ENCODE measurements around the gene DGAT2. TPM values are rescaled to one million over a fixed set of nuclear protein-coding genes. Genes with fewer than 3 reads are reported as not detected.

Gene DGAT2
- total RNA-seq, 2 donors from 2014 or later: 1.00 to 3.1 TPM

GRCh38 chr11:75762885-75763284 is 5.7 kb upstream of the DGAT2 start:
- no peak overlapping the region for H3K27ac Mint-ChIP-seq
- ATAC-seq (no peak), DNase-seq (ENCODE audit: low spot score) (peak; percentile 28)
- peaks cover 12 to 16% of the 10 kb centered on the region in 2 donors for H3K4me1 Mint-ChIP-seq (ENCODE audit: low read depth in 2 of 2)
- no peaks in the 10 kb centered on the region for H3K9me3 Mint-ChIP-seq
- H3K36me3 Mint-ChIP-seq: no peaks in the 10 kb centered on the region
- H3K4me3 Mint-ChIP-seq: no peak overlapping the region
- peaks cover 8 to 15% of the 10 kb centered on the region in 2 donors for H3K27me3 Mint-ChIP-seq

GRCh38 chr11:75763846-75764245 is 4.7 kb upstream of the DGAT2 start:
- Mint-ChIP-seq H3K27ac (no peak overlapping the region), H3K4me3 (no peak overlapping the region), H3K36me3 (no peaks in the 10 kb centered on the region), H3K9me3 (no peaks in the 10 kb centered on the region), H3K27me3 (peaks cover 9 to 12% of the 10 kb centered on the region in 2 donors), H3K4me1 (ENCODE audit: low read depth in 2 of 2) (peaks cover 14 to 22% of the 10 kb centered on the region in 2 donors)
- DNase-seq (ENCODE audit: low spot score): no peak
- no peak for ATAC-seq

GRCh38 chr11:75765116-75765515 is 3.5 kb upstream of the DGAT2 start:
- Mint-ChIP-seq H3K36me3 (no peaks in the 10 kb centered on the region), H3K27ac (no peak overlapping the region), H3K9me3 (no peaks in the 10 kb centered on the region), H3K27me3 (peaks cover 17% of the 10 kb centered on the region in 2 donors), H3K4me1 (ENCODE audit: low read depth in 2 of 2) (peaks cover 18 to 24% of the 10 kb centered on the region in 2 donors), H3K4me3 (no peak overlapping the region)
- ATAC-seq (no peak), DNase-seq (ENCODE audit: low spot score) (no peak)

- H3K36me3 Mint-ChIP-seq: no peaks in the 10 kb centered on the region
- H3K9me3 Mint-ChIP-seq: no peaks in the 10 kb centered on the region
- ATAC-seq (peak; percentile 8 to 14), DNase-seq (ENCODE audit: low spot score) (no peak)
- H3K4me1 Mint-ChIP-seq (ENCODE audit: low read depth in 2 of 2): peaks cover 22 to 27% of the 10 kb centered on the region in 2 donors
- H3K4me3 Mint-ChIP-seq: no peak overlapping the region
- peaks cover 29% of the 10 kb centered on the region in 2 donors for H3K27me3 Mint-ChIP-seq
- peak overlapping the region in 1 of 2 donors; percentile 53 for H3K27ac Mint-ChIP-seq
Observed at GRCh38 chr11:75766443-75767227, 1.9 kb upstream of the DGAT2 start.

- Mint-ChIP-seq H3K27me3 (peaks cover 29% of the 10 kb centered on the region in 2 donors), H3K27ac (peak overlapping the region in 1 of 2 donors; percentile 53), H3K4me1 (ENCODE audit: low read depth in 2 of 2) (peaks cover 24 to 27% of the 10 kb centered on the region in 2 donors), H3K36me3 (no peaks in the 10 kb centered on the region), H3K4me3 (peak overlapping the region; percentile 8), H3K9me3 (no peaks in the 10 kb centered on the region)
- ATAC-seq (no peak), DNase-seq (ENCODE audit: low spot score) (no peak)
Observed at GRCh38 chr11:75767228-75767572, 1.4 kb upstream of the DGAT2 start.

GRCh38 chr11:75767793-75768111 is 826 bp upstream of the DGAT2 start:
- H3K27me3 Mint-ChIP-seq: peaks cover 29 to 33% of the 10 kb centered on the region in 2 donors
- DNase-seq (ENCODE audit: low spot score): no peak
- peaks cover 27 to 29% of the 10 kb centered on the region in 2 donors for H3K4me1 Mint-ChIP-seq (ENCODE audit: low read depth in 2 of 2)
- H3K27ac Mint-ChIP-seq: peak overlapping the region; percentile 53 to 62
- H3K9me3 Mint-ChIP-seq: no peaks in the 10 kb centered on the region
- ATAC-seq: no peak
- no peaks in the 10 kb centered on the region for H3K36me3 Mint-ChIP-seq
- H3K4me3 Mint-ChIP-seq: peak overlapping the region; percentile 58

- Mint-ChIP-seq H3K4me1 (ENCODE audit: low read depth in 2 of 2) (peaks cover 34 to 41% of the 10 kb centered on the region in 2 donors), H3K27ac (no peak overlapping the region), H3K9me3 (no peaks in the 10 kb centered on the region), H3K27me3 (peaks cover 29 to 33% of the 10 kb centered on the region in 2 donors), H3K4me3 (peak overlapping the region; percentile 47), H3K36me3 (no peaks in the 10 kb centered on the region)
- no peak for ATAC-seq
- DNase-seq (ENCODE audit: low spot score): peak; percentile 31
Observed at GRCh38 chr11:75768909-75769771, 562 bp downstream of the DGAT2 start.

GRCh38 chr11:75770102-75770501 is 1.5 kb downstream of the DGAT2 start:
- no peaks in the 10 kb centered on the region for H3K9me3 Mint-ChIP-seq
- no peaks in the 10 kb centered on the region for H3K36me3 Mint-ChIP-seq
- ATAC-seq: no peak
- H3K27me3 Mint-ChIP-seq: peaks cover 29 to 33% of the 10 kb centered on the region in 2 donors
- H3K4me1 Mint-ChIP-seq (ENCODE audit: low read depth in 2 of 2): peaks cover 34 to 41% of the 10 kb centered on the region in 2 donors
- H3K4me3 Mint-ChIP-seq: peak overlapping the region; percentile 47
- peak overlapping the region in 1 of 2 donors; percentile 24 for H3K27ac Mint-ChIP-seq
- DNase-seq (ENCODE audit: low spot score): no peak

GRCh38 chr11:75771646-75772410 is 3.2 kb downstream of the DGAT2 start:
- H3K4me1 Mint-ChIP-seq (ENCODE audit: low read depth in 2 of 2): peaks cover 32 to 41% of the 10 kb centered on the region in 2 donors
- ATAC-seq (no peak), DNase-seq (ENCODE audit: low spot score) (peak; percentile 44)
- peaks cover 29% of the 10 kb centered on the region in 2 donors for H3K27me3 Mint-ChIP-seq
- peak overlapping the region in 1 of 2 donors; percentile 32 for H3K27ac Mint-ChIP-seq
- H3K9me3 Mint-ChIP-seq: no peaks in the 10 kb centered on the region
- no peaks in the 10 kb centered on the region for H3K36me3 Mint-ChIP-seq
- no peak overlapping the region for H3K4me3 Mint-ChIP-seq

GRCh38 chr11:75773595-75774353 is 5.2 kb downstream of the DGAT2 start:
- Mint-ChIP-seq H3K4me3 (peak overlapping the region; percentile 60), H3K27me3 (peaks cover 19 to 21% of the 10 kb centered on the region in 2 donors), H3K36me3 (no peaks in the 10 kb centered on the region), H3K27ac (peak overlapping the region; percentile 49 to 67), H3K4me1 (ENCODE audit: low read depth in 2 of 2) (peaks cover 32 to 45% of the 10 kb centered on the region in 2 donors), H3K9me3 (no peaks in the 10 kb centered on the region)
- peak; percentile 60 for DNase-seq (ENCODE audit: low spot score)
- ATAC-seq: peak; percentile 79 to 90

GRCh38 chr11:75775056-75775455 is 6.5 kb downstream of the DGAT2 start:
- no peaks in the 10 kb centered on the region for H3K36me3 Mint-ChIP-seq
- H3K4me1 Mint-ChIP-seq (ENCODE audit: low read depth in 2 of 2): peaks cover 34 to 41% of the 10 kb centered on the region in 2 donors
- H3K4me3 Mint-ChIP-seq: no peak overlapping the region
- H3K9me3 Mint-ChIP-seq: no peaks in the 10 kb centered on the region
- DNase-seq (ENCODE audit: low spot score) (peak; percentile 37), ATAC-seq (no peak)
- peak overlapping the region; percentile 12 to 47 for H3K27ac Mint-ChIP-seq
- peaks cover 12 to 17% of the 10 kb centered on the region in 2 donors for H3K27me3 Mint-ChIP-seq

GRCh38 chr11:75776546-75776945 is 8.0 kb downstream of the DGAT2 start:
- DNase-seq (ENCODE audit: low spot score): peak; percentile 38
- Mint-ChIP-seq H3K27me3 (peaks cover 0 to 4% of the 10 kb centered on the region in 2 donors), H3K4me3 (no peak overlapping the region), H3K9me3 (no peaks in the 10 kb centered on the region), H3K27ac (peak overlapping the region; percentile 49 to 88), H3K36me3 (no peaks in the 10 kb centered on the region), H3K4me1 (ENCODE audit: low read depth in 2 of 2) (peaks cover 30 to 36% of the 10 kb centered on the region in 2 donors)
- no peak for ATAC-seq

Data from natural killer cell treated with Interleukin-12 subunit alpha and Interleukin-12 subunit beta and Interleukin-15 and Interleukin-18, amount 100 ng/mL, for 72 hours (primary cell).